Measurements from ENCODE around the gene NDUFAB1.

- no peak for TF ChIP-seq CTCF (IDR thresholded peaks at IDR 0.05 in 8 of 11, conservative IDR thresholded peaks at IDR 0.05 in 3 of 11)
- TF ChIP-seq POLR2AphosphoS5 (IDR thresholded peaks at IDR 0.05): no peak
Measured at GRCh38 chr16:23608194-23608593, 12.1 kb upstream of the NDUFAB1 start.
